Neural progenitor cell (in vitro differentiated cells): Measurements from ENCODE around the gene CSNK1G2. TPM values are rescaled to one million over a fixed set of nuclear protein-coding genes. Genes with fewer than 3 reads are reported as not detected.

ENCODE experiments used
- DNase-seq: peaks from one replicate; pipeline ENCODE4 v3.0.0-alpha.2; 2016; ENCODE audit warnings: low spot score
- H2AFZ ChIP-seq: fragments of 200-600 bp; sonication (generic); replicated peaks from 2 replicates; pipeline ENCODE4 v1.6.1; 2016; ENCODE audit warnings: antibody characterized with exemption
- H3F3A ChIP-seq: fragments of 200-600 bp; sonication (generic); 2 replicates; pipeline ENCODE4 v1.6.1; 2016; ENCODE audit warnings: antibody characterized with exemption, low read depth
- H3K27ac ChIP-seq: fragments of 200-600 bp; sonication (generic); 2 replicates; pipeline ENCODE4 v1.5.1; 2016; ENCODE audit warnings: mild to moderate bottlenecking
- H3K27me3 ChIP-seq: fragments of 200-600 bp; sonication (generic); 2 replicates; pipeline ENCODE4 v1.6.1; 2016; ENCODE audit warnings: mild to moderate bottlenecking, moderate library complexity
- H3K36me3 ChIP-seq: fragments of 200-600 bp; sonication (generic); 2 replicates; pipeline ENCODE4 v1.5.1; 2016
- H3K4me1 ChIP-seq: fragments of 200-600 bp; sonication (generic); 2 replicates; pipeline ENCODE4 v1.6.1; 2016; ENCODE audit warnings: mixed run types
- H3K4me2 ChIP-seq: fragments of 200-600 bp; sonication (generic); 2 replicates; pipeline ENCODE4 v1.6.1; 2016
- H3K4me3 ChIP-seq: fragments of 200-600 bp; sonication (generic); 2 replicates; pipeline ENCODE4 v1.5.1; 2016
- H3K79me2 ChIP-seq: fragments of 200-600 bp; sonication (generic); 2 replicates; pipeline ENCODE4 v1.6.1; 2016; ENCODE audit warnings: low read depth
- H3K9ac ChIP-seq: fragments of 200-600 bp; sonication (generic); 2 replicates; pipeline ENCODE4 v1.6.1; 2016
- H3K9me3 ChIP-seq: fragments of 200-600 bp; sonication (generic); 2 replicates; pipeline ENCODE4 v1.5.1; 2016; ENCODE audit warnings: low read depth
- H4K20me1 ChIP-seq: fragments of 200-600 bp; sonication (generic); 2 replicates; pipeline ENCODE4 v1.6.1; 2016; ENCODE audit warnings: low read depth
- H3K27ac Mint-ChIP-seq: 3 replicates; pipeline ENCODE4 v1.8.0; 2021; ENCODE audit warnings: mixed read lengths
- H3K27me3 Mint-ChIP-seq: 2 replicates; pipeline ENCODE4 v1.8.0; 2022; ENCODE audit warnings: low read depth, mild to moderate bottlenecking, inconsistent platforms, moderate library complexity, mixed read lengths; ENCODE audit not compliant: insufficient read depth
- H3K36me3 Mint-ChIP-seq: 3 replicates; pipeline ENCODE4 v1.8.0; 2021; ENCODE audit warnings: mixed read lengths
- H3K4me1 Mint-ChIP-seq: 3 replicates; pipeline ENCODE4 v1.8.0; 2021; ENCODE audit warnings: mixed read lengths
- H3K4me3 Mint-ChIP-seq: 3 replicates; pipeline ENCODE4 v1.8.0; 2021; ENCODE audit warnings: mild to moderate bottlenecking, moderate library complexity, mixed read lengths
- H3K9me3 Mint-ChIP-seq: 3 replicates; pipeline ENCODE4 v1.8.0; 2020; ENCODE audit warnings: mixed read lengths
- CTCF ChIP-seq: fragments of 200-600 bp; sonication (generic); IDR thresholded peaks from 2 replicates; pipeline ENCODE4 v1.5.1; 2017; ENCODE audit warnings: antibody characterized with exemption, mild to moderate bottlenecking
- EZH2 ChIP-seq: fragments of 200-600 bp; sonication (generic); IDR thresholded peaks from 2 replicates; pipeline ENCODE4 v1.6.1; 2017; ENCODE audit warnings: antibody characterized with exemption, mild to moderate bottlenecking, moderate library complexity
- EZH2phosphoT487 ChIP-seq: fragments of 200-600 bp; sonication (generic); IDR thresholded peaks from 2 replicates; pipeline ENCODE4 v1.6.1; 2017; ENCODE audit warnings: antibody characterized with exemption
- total RNA-seq: library from RNA; depleted of rRNA; stranded (reverse); fragments of >200 nt; gene quantifications from 2 replicates; pipeline ENCODE4 v1.2.3, GENCODE V29; 2015; ENCODE audit warnings: low replicate concordance

Gene CSNK1G2
- total RNA-seq, 1 donor from 2014 or later: 49.6 TPM

- H3K4me3 Mint-ChIP-seq: no peak overlapping the region
- H3K36me3 Mint-ChIP-seq: peaks cover 2% of the 10 kb centered on the region
- TF ChIP-seq CTCF (no peak), EZH2phosphoT487 (no peak), EZH2 (no peak)
- Histone ChIP-seq H3K79me2 (no peaks in the 10 kb centered on the region), H3K4me3 (no peak overlapping the region), H3K4me1 (no peaks in the 10 kb centered on the region), H3F3A (peaks cover 12% of the 10 kb centered on the region), H3K27ac (no peak overlapping the region), H3K4me2 (no peak overlapping the region), H3K9me3 (no peaks in the 10 kb centered on the region), H2AFZ (no peak overlapping the region), H3K36me3 (no peaks in the 10 kb centered on the region), H3K9ac (no peak overlapping the region), H4K20me1 (no peaks in the 10 kb centered on the region), H3K27me3 (peaks cover 11% of the 10 kb centered on the region)
- H3K9me3 Mint-ChIP-seq: no peaks in the 10 kb centered on the region
- H3K27ac Mint-ChIP-seq: no peak overlapping the region
- no peak for DNase-seq
- H3K4me1 Mint-ChIP-seq: peaks cover 7% of the 10 kb centered on the region
- peaks cover 8% of the 10 kb centered on the region for H3K27me3 Mint-ChIP-seq
These were observed 15.4 kb upstream of the CSNK1G2 start for GRCh38 chr19:1925544-1925943.

DNA sequence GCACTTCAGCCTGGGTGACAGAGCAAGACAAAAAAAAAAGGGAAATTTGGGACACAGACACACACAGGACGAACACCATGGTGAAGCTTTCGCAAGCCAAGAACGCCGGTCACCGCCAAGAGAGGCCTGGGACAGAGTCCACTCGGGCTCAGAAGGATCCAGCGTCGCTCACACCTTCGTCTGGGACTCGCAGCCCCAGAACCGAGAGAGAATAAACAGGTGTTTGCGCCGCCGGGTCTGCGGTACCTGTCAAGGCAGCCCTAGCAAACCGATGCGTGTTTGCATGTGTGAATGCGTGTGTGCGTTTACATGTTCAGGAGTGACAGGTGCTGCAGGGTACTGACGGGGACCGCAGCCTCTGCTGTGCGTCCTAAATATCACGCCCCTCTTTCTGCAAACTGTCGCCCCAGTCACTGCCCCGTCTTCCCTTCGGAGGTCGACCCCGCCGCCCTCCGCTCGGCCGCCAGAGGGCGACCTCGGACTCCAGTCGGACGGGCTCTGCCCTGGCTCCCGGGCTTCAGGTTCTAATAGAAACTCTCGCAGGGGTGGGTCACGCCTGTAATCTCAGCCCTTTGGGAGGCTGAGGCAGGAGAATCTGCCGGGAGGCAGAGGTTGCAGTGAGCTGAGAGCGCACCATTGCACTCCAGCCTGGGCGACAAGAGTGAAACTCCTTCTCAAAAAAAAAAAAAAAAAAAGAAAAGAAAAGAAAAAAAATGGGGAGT lies 11.8 kb upstream of the CSNK1G2 start:
- peak overlapping the region; percentile 67 for H3K4me3 Mint-ChIP-seq

GRCh38 chr19:1931445-1931844 lies 9.5 kb upstream of the CSNK1G2 start:
- Histone ChIP-seq H4K20me1 (no peaks in the 10 kb centered on the region), H3K9me3 (no peaks in the 10 kb centered on the region), H3K79me2 (no peaks in the 10 kb centered on the region), H3K36me3 (no peaks in the 10 kb centered on the region), H3K27me3 (peaks cover 11% of the 10 kb centered on the region), H3F3A (peaks cover 12% of the 10 kb centered on the region), H3K9ac (no peak overlapping the region), H2AFZ (no peak overlapping the region), H3K27ac (no peak overlapping the region), H3K4me3 (no peak overlapping the region), H3K4me1 (no peaks in the 10 kb centered on the region), H3K4me2 (no peak overlapping the region)
- no peak overlapping the region for H3K27ac Mint-ChIP-seq
- peaks cover 15% of the 10 kb centered on the region for H3K9me3 Mint-ChIP-seq
- TF ChIP-seq EZH2: no peak
- no peak for TF ChIP-seq CTCF
- TF ChIP-seq EZH2phosphoT487: no peak
- peaks cover 5% of the 10 kb centered on the region for H3K27me3 Mint-ChIP-seq
- peaks cover 10% of the 10 kb centered on the region for H3K4me1 Mint-ChIP-seq
- no peak for DNase-seq
- H3K36me3 Mint-ChIP-seq: peaks cover 5% of the 10 kb centered on the region
- peak overlapping the region; percentile 52 for H3K4me3 Mint-ChIP-seq

More for the DNA sequence above, 11.8 kb upstream of the CSNK1G2 start:
- Histone ChIP-seq H3K9ac (no peak overlapping the region), H3K27me3 (peaks cover 11% of the 10 kb centered on the region), H3K4me3 (peak overlapping the region; percentile 39), H3F3A (peaks cover 12% of the 10 kb centered on the region), H3K4me1 (no peaks in the 10 kb centered on the region), H3K9me3 (no peaks in the 10 kb centered on the region), H3K79me2 (no peaks in the 10 kb centered on the region), H2AFZ (peak overlapping the region; percentile 63), H3K36me3 (no peaks in the 10 kb centered on the region), H3K27ac (no peak overlapping the region), H3K4me2 (peak overlapping the region; percentile 80), H4K20me1 (no peaks in the 10 kb centered on the region)
- peaks cover 10% of the 10 kb centered on the region for H3K27me3 Mint-ChIP-seq
- peaks cover 2% of the 10 kb centered on the region for H3K36me3 Mint-ChIP-seq
- peaks cover 12% of the 10 kb centered on the region for H3K9me3 Mint-ChIP-seq
- peak; percentile 93 for DNase-seq
- H3K4me1 Mint-ChIP-seq: peaks cover 7% of the 10 kb centered on the region
- no peak overlapping the region for H3K27ac Mint-ChIP-seq
- TF ChIP-seq CTCF (peak; percentile 88), EZH2 (no peak)
